NCI-H2227 (cell line): ENCODE results near the gene PLA2G4D.

Experiments used
- DNase-seq: peaks from one replicate; lab custom pipeline; 2025; ENCODE audit not compliant: unreplicated experiment; lab: John Stamatoyannopoulos, UW

Gene PLA2G4D

DNA sequence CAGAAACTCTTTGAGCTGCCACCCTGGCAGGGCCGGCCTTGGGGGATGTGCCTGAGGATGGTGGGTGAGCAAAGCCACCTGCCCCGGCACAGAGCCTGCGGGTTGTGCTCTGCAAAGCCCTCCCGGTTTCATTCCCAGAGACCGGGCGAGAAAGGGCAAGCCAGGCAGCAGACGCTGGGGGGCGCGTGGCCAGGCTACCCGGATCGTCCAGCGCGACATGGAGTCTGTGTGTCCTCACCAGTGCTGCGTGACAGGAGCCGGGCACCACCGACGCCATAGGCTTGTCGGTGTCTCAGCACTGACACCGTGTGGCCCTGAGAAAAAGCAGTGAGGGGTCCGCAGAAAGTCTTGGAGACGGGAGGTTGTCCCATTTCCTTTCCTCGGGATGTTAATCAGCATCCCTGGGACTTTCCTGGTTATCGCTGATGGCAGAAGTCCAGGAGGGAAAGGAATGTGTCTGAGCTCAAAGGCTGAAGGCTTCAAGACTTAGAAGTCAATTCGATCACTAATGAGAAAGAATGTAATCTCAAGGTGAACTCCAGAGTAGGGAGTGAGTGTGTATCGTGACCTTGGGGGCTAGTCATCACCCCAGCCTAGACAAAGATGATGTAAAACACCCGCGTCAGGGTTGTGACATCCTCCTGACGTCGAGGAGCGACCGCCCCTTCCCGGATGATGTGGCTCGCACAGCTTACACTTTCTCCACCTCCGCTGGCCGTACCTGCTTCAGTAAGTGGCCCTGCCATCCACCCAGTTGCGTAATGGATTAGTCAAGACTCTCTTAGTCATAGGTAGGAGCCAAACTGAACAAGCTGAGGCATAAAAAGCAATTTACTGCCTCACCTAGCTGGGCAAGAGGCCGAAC, 37.2 kb downstream of the PLA2G4D start:
- DNase-seq = peak; percentile 75

DNA sequence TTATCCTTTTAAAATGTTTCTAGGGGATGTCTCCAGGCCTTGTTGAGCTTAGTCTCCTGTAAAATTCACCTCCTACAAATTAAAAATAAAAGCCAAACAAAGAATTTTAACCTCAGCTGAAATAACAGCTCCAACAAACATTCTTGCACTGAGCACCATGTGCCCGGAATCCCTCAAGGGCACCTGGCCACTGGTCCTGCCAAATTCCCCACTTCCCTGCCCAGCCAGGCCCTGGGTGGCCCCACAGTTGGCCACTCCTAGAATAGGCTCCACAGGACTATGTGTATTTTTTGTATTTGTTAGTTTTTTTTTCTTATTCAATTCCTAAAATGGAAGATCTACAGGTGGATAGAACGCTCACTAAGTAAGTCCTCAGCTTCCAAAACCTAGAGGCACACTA, 40.4 kb downstream of the PLA2G4D start:
- DNase-seq = no peak

DNA sequence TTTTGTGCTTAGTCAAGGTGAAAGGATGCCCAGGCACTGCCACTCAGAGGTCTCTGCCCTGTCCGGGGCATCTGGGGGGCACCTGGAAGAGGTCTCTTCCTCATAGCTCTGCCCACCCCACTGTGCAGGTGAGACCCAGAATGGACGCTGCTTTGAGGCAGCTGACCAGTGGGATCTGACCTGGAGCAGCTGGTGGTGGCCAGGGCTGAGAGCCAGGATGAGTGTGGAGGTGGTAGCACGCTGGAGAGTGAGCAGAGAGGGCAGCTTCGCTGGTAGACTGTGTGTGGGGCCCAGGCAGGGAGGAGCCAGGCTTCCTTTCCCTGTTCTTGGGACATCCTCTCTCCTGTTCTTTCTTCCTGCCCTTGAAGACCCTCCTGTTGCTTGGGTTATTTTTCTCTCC, 41.4 kb downstream of the PLA2G4D start:
- no peak for DNase-seq

DNA sequence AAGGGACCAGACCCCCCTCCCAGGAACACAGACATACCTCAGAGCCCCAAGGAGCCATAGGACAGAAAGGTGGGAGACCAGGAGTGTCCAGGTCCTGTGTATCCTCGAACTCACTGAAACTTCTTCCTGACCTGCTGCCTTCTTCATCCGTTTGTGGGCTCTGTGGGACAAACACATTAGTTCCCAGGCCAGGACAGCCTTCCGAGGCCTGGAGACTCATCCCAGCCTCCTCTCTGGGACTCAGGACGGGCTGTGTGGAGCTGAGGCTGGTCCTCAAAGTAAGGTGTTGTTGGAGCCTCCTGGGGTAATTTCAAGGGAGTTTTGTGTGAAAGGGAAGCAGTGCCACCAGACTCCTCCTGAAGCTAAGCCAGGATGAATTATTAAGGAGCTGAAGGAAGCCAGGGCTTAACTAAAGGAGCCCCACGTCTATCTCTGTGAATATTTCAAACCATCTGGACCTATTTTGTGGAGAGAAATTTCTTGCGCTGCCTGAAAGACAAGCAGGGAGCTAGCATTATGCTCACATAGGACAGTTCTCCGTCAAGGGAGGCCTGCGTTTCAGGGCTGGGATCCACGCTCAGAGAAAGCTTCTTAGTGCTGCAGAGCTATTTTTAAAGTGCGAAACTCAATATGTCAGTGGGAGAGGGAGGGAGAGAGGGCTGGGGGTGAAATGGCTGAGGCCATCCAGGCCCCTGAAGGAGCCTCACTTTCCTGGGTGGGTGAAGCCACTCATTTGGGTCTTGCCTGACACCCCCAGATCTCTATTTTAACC, 43.7 kb downstream of the PLA2G4D start:
- no peak for DNase-seq

DNA sequence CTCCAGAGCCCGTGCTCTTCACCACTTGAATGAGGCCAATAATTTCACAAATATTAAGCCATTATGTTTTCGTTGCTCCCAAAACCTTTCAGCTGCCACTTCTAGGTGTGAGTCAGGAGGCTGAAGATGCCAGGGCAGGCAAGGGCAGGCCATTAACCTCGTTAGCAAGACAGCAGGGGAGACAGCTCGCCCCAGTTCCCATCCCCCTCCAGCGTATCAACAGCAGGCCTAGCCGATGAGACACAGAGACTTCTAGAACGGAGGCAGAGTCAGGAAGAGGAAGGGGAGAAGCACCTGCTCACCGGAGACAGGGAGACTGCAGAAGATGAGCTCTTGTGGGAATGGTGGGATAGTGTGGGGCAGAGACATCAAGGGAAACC, 45.6 kb downstream of the PLA2G4D start:
- DNase-seq = peak; percentile 25

DNA sequence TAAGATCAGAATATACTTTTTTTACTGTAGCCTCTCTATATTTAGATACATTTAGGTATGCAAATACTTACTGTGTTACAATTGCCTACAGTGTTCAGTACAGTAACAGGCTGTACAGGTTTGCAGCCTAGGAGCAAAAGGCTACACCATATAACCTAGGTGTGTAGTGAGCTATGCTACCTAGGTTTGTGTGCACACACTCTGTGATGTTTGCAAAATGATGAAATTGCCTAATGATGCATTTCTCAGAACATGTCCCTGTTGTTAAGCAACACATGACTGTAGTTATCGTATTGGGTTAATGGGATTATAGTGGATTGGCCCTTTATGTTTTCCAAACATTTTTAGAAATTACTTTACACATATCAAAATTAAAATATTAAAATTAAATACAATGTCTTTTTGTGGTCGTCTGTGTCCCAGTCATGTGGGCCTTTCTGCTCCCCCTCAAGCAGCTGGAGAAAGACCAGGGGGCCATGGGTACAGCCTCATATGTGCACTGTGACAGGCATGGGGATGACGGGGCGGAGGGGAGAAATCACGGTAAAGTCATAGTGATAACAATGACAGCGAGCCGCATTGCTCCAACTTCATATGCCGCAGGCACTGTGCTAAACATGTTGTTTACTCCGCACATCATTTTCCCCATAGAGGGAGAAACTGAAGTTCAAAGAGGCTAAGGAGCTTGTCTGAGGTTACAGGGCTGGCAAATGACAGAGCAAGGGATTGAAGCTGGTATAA, 46.1 kb downstream of the PLA2G4D start:
- DNase-seq = no peak

DNA sequence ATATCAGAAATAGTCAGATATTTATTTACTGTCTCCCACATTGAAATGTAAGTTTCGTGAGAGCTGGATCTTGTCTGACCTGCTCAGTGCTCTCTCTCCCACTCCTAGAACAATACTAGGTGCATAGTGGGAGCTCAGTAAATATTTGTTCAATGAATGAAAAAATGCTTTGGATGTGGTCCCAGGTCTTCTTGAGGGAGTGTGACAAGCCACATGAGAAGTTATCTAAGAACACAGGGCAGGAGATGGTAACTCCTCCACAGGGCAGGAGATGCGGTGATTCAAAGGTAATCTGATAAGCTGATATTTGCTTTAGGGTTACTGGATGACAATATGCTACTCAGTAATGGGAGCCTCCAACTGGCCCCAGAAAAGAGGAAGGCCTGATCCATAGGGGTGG, 47.8 kb downstream of the PLA2G4D start:
- DNase-seq = no peak

DNA sequence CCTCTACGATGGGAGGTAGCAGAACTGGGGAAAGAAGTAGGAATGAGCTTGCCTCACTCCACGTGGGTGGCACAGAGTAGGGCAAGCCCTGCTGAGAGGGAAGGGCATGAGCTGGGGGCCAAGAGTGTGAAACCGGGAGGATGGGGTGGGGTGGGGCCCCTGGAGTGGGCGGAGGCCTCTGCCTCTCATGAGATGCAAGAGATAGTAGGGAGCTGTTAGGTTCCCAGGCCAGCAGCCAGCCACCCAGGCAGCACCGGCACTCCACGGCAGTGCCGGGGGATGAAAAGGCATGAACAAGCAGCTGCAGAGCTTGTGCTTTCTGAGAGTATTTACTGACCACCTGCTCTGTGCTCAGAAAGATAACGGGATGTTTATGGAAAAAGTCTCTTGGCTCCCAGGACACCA, 49.1 kb downstream of the PLA2G4D start:
- DNase-seq = no peak

DNA sequence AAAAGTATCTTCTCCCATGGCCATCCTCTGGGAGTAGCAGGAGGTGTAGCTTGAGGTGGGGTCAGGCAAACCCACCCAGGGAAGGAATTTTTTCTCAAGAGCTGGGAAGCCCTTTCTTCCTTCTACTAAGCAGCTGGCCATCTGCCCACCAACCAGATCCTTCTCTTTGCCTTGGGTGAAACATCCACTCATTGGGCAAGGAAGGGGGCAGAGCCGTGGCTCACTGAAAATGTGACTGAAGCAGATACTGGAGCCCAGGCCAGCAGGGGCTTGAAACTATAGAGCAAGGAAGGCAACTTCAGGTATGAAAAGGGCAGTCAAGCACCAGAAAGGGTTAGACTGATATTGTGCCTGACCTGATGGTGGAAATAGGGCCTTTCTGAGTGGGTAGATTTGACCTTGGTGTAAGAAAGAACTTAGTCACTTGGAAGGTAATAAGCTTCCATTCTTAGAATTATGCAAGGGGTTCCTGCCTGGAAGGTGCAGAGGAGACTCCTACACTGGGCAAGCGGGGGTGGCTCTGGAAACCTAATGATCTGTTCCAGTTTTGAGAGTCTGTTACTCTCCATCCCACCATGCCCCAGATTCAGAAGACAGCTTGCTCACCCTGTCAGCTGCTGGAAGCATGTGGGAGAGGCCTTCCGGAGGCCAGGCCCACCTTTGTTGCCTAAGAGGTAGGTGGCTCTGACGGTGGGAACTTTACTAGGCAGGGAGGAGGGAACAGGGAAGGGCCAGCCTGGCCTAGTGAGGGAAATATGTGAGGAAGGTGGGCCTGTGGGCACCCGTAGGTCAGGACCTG, 51.6 kb downstream of the PLA2G4D start:
- no peak for DNase-seq

DNA sequence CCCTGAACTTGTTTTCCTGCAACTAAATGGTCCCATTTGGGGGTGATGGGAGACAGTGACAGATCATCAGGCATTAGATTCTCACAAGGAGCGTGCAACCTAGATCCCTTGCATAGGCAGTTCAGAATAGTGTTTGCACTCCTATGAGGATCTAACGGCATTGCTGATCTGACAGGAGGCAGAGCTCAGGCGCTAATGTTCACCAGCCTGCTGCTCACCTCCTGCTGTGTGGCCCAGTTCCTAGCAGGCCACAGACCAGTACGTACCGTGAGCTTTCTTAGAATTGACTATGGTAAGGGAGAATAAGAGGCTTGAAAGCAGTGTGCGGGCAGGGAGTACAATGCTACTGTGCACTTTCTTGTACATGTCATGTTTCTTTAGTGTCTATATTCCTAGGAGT, 56.0 kb downstream of the PLA2G4D start:
- no peak for DNase-seq

DNA sequence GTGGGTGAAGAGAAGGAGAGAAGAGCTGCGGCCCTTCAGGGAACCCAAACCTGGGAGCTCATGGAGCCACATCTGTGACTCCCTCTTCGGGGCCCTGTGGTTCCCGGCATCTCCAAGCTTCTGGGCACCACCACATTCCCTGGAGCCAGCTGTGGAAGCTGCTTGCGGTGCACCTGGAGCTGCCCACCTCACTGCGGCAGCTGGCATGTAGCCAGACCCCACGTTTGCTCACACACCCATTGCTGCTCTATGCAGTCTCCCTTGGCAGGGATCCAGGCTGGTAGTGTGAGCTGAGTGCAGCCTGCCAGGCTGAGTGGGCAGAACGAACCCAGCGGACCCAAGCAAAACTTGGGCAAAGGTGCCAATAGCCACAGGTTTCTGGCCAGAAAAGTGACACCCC, 56.7 kb downstream of the PLA2G4D start:
- DNase-seq = peak; percentile 25

DNA sequence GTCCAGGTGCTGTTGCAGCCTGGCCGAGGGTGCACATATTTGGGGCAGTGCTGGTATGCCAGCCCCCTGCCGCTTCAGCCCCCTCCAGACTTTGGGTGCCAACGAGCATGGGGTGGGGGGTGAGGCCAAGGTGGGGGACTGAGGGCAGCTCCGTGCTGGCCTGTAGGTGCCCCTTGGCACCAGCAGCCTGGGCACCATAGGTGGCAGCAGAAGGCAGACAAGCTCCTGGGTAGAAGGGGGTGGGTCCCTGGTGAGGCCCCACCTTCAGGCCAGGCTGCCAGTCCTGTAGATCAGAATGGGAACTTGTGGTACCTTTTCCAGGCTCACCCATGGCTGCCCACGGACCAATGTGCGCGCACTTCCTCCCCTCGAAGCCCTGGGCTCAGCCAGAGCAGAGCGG, 57.4 kb downstream of the PLA2G4D start:
- DNase-seq = no peak

DNA sequence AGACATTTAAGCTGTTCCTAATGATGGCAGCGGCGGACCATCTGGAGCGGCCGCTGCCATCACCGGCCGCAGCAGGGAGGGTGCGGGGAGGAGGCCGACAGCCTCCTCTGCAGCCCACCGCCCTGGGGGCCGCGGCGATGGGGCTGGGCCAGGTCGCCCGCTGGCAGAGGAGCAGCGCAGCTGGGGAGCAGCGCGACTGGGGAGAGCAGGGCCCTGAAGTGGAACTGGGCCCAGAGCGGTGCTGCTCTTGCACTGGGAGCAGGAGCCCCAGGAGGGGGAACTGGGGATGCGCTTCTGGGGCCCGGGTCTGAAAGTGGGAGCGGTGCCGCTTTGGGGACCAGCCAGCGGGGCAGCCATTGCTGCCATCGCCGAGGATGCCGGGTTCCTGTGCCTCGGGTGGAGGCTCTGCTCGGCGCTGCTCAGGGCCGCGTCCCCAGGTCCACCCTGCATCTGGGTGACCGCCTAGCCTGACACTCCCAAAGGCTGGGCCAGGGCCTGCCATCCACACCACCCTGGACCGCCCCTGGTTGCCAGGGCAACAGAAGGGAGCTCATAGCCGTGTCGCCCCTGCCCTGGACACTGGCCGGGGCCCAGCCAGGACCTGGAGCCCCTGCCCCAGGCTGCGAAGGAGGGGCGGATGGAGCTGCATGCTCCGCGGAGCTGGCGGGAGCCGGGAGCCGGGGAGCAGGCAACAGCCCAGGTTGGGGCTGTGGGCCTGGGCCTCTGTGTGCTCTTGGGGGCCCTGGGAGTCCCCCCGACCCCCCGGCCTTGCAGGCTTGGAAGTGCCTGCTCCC, 58.1 kb downstream of the PLA2G4D start:
- DNase-seq = no peak

DNA sequence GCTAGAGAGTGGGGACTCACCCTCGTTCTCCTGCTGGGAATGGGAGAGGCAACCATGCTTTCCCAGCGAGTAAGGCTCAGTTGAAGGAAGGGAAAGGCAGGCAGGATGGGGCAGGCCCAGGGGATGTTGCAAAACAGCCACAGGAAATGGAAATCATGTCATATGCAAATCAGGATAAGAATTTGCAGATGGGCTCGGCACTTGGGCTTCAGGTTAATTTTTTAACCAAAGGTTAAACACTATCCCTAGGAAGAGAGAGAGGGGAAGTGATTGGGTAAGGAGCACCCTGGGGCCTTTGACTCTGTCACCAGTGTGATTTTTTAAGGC, 59.0 kb downstream of the PLA2G4D start:
- no peak for DNase-seq

DNA sequence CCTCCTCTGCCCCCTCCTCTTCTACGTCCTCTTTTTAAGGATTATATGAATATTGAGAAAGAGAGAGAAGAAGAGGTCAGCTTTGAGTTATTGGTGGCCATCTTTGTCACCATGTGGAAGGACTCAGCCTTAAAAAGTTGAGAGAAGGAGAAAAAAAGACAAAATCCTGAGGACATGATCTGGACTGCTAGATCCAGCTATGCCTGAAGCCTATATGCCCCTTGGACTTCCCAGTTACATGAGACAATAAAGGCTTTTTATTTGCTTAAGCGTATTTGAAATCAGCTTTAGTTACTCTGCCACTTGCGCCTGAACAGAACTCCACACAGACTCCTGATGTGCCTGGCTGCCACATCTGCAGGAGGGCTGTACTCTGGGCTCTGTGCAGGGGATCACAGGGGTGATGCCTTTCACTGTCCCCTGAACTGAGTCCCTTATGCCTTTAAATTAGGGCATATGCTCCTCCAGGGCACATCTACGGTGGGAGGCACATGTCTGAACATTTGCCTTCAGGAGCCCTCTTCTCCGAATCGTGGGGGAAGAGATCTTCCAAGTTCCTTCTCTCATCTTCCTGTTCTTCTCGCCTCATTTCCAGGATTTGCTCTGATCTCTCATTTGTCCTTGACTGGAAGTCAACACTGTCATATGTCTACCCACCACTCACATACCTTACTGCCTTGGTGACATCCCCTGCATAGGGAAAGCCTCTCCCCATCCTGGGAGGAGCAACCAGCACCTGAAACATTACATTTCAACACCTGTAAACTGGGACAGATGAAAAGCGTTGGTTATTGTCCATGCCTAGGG, 59.5 kb downstream of the PLA2G4D start:
- DNase-seq = no peak

DNA sequence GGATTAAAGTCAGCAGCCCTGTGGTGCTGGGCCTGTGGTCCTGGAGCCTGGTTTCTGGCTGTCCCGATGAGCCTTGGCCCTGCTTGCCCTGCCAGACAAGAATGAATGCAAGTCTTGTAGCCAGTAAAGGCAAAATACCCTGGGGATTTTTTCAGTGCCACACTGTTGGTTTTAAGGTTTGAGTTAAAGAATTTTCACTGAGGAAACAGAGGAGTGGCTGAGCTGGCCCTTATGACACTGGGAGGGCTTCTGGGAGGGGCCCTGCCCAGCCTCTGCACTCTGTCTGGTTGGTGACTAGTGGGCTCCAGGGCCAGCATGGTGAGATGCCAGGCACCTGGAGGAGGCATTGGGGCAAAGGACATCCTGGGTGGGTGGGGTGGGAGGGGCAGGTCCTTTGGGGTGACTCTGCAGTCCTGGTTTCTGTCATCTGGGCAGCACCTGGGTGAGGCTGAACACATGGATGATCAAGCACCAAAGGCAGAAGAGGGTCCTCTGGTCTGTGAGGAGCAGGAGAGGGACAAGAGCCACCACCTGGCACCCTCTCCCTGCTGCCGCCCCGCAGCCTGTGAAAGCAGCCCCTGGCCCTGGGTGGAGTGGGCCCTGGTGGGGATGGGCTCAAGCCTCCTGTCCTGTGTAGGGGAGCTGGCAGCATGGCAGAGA, 61.0 kb downstream of the PLA2G4D start:
- no peak for DNase-seq

DNA sequence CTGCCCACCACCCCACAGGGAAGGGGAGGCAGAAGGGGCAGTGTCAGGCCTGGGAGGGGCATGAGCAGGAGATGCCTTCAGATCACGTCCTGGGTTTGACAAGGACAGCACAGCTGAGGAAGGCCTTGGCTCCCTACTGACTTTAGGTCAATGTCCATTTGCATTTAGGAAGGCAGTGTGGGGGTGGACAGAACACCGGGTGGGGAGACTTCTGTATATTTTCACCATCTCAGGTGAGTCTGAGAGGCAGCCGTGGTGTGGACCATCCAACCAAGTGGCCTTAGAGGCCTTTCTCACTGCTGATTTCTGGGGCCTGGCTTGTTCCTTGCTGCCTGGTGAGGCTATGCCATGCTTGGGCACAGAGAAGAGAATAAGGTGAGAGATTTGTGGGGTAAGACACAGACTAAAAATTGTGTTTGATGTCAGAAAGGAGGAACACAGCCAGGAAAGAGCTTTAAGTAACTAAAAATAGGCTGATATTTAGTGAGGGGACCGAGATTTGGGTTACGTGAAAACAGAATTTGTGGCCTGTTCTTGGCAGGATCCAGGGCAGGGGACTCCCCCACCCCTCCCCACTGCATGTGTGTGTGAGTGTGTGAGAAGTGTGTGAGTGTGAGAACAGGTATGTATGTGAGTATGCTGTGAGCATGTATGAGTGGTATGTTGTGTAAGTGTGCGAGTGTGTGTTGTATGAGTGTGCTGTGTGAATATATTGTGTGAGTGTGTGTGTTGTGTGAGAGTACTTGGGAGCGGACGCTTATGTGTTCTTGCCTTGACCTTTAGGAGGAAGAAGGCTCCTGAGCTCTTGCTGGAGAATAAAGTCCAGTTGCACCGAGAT, 61.8 kb downstream of the PLA2G4D start:
- DNase-seq = no peak
